Aorta (tissue), 5 donors: Measurements from ENCODE around the gene MAPT. TPM values are rescaled to one million over a fixed set of nuclear protein-coding genes. Genes with fewer than 3 reads are reported as not detected.
A peak's percentile ranks its signal among the peaks of the same experiment; 100 is the strongest.
"Not testable (repeated sequence)": the region's sequence is repeated elsewhere in the genome, so short reads cannot be mapped to it uniquely, and the experiment has no call there.

ENCODE experiments used
- ATAC-seq: fragments of 200-7000 bp; cut with Tn5 transposase; one replicate; pipeline ENCODE4 v1.9.1; 2022; ENCODE audit warnings: moderate library complexity; ENCODE audit not compliant: low FRiP score
- DNase-seq, 2 donors: peaks; one replicate each; pipeline ENCODE4 v3.0.0-alpha.2; 2020
- H3K27ac ChIP-seq, 2 donors: one replicate each; pipeline ENCODE4 v1.5.1; 2013; ENCODE audit warnings: low read length in 2 of 2, mild to moderate bottlenecking in 2 of 2, moderate library complexity in 2 of 2, control low read depth in 1 of 2, inconsistent platforms in 1 of 2, low read depth in 1 of 2
- H3K27me3 ChIP-seq, 2 donors: one replicate each; pipeline ENCODE4 v1.6.1; 2013; ENCODE audit warnings: control low read depth in 1 of 2, low read length in 1 of 2, mild to moderate bottlenecking in 1 of 2, moderate library complexity in 1 of 2; ENCODE audit not compliant: insufficient read depth in 2 of 2, control insufficient read depth in 1 of 2
- H3K36me3 ChIP-seq, 2 donors: one replicate each; pipeline ENCODE4 v1.6.1; 2013; ENCODE audit warnings: control low read depth in 1 of 2, low read length in 1 of 2, mild to moderate bottlenecking in 1 of 2; ENCODE audit not compliant: insufficient read depth in 2 of 2, control insufficient read depth in 1 of 2
- H3K4me1 ChIP-seq, 2 donors: one replicate each; pipeline ENCODE4 v1.6.1; 2013; ENCODE audit warnings: low read length in 2 of 2, control low read depth in 1 of 2, mild to moderate bottlenecking in 1 of 2, moderate library complexity in 1 of 2; ENCODE audit not compliant: insufficient read depth in 2 of 2, control insufficient read depth in 1 of 2
- H3K4me3 ChIP-seq, 2 donors: one replicate each; pipeline ENCODE4 v1.5.1; 2013; ENCODE audit warnings: low read length in 2 of 2, control low read depth in 1 of 2, mild to moderate bottlenecking in 1 of 2
- H3K9me3 ChIP-seq: one replicate; pipeline ENCODE4 v1.6.1; 2013; ENCODE audit warnings: mild to moderate bottlenecking, low read length; ENCODE audit not compliant: control insufficient read depth
- WGBS, 2 donors: extraction: QIAGEN DNeasy Blood & Tissue Kit; methylation state at CpG; one replicate each; pipeline ENCODE4 v1.1.7; 2013; 5-methylcytosine and 5-hydroxymethylcytosine counted together
- intact Hi-C, 2 donors: fragments of 100-400 bp; cut with DNase I; formaldehyde crosslinking; loops; one replicate each; pipeline versions ENCODE4 v1.14.2 to v1.15.0; 2022
- polyA plus RNA-seq, 2 donors: library from polyadenylated mRNA; stranded (reverse); fragments of 200-250 nt; gene quantifications; one replicate each; pipeline ENCODE4 v1.2.3, GENCODE V29; 2013
- total RNA-seq, 2 donors: library from RNA; stranded (reverse); fragmentation: NEBNext Ultra II Directional; extraction: Animal tissue kit (Norgen Biotek cat#: 25700); gene quantifications; one replicate each; pipeline ENCODE4 v1.2.1, GENCODE V29; 2021
- donor health status: healthy with polysubstance abuse.
- donor health status: Bipolar disorder and iron deficiency.
- donor health status: DM: no; HTN: no; CAD: no.
- donor health status: DM: no; HTN: no; CAD: no.
- donor health status: DM: yes; HTN: yes; CAD: no.

Gene MAPT
- total and polyA plus RNA-seq, 4 donors = 0.13 to 3.9 (median 0.90) TPM

DNA sequence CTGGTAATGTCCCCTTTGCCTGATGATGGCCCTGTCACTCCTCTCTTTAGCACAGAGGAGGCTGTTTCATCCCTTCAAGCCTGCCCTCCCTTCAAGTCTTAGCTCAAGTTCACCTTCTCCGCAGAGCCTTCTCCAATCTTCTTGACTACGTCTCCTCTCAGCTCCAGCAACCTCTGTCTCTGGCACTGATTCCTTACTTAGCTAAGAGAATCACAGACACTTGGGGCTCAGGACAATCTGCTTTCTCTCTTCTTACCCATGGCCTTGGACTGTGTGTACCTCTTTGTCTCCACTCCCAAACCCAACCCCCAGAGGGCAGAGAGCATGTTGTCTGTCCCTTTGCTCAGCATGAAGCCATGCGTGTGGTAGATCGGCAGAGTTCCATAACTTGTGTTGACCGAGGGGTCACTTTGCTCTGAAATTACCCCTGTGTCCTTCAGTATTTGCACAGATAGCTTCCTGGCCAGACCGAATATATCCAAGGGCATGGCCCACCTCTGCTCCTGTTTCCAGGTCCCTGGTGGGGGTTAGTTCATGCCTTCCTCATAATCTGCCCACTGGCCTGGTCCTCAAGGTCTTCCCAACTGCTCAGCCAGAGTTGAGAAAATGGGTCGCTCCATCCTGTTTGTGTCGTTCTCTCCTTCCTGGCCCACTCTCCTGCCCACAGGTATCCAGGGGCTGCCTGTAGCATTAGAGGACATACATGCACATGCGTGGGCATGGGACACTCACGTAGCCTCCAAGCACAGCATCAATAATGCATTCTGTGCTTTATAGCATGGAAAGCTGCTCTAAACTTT lies 41.6 kb downstream of the MAPT start:
- ATAC-seq (no peak), DNase-seq (no peak)
- Histone ChIP-seq H3K36me3 (no peaks in the 10 kb centered on the region), H3K27ac (no peak overlapping the region), H3K27me3 (no peaks in the 10 kb centered on the region), H3K4me1 (no peaks in the 10 kb centered on the region), H3K9me3 (no peaks in the 10 kb centered on the region), H3K4me3 (no peak overlapping the region)
- WGBS, 2 donors = 96% methylated on average over 10 of the region's 10 CpGs
- intact Hi-C loops = no loop called here

DNA sequence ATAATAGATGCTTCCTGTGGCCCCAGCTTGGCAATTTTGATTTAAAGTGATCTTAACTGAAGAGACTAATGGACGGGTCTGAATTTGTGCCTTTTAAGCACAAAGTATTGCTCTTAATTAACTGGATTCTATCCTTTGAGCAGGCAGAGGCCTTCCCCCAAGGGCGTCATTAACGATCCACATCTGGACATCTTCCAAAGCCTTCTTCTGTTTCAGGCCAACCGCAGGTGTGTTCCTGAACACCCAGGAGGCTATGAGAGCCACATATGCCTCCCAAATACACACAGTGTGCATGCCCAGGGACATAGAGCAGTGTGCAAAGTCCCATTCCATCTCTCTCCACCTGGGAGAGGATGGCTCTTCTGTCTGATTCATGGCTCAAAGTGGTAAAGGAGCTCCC lies 42.3 kb downstream of the MAPT start:
- H3K27ac ChIP-seq = no peak overlapping the region
- intact Hi-C loops = no loop called here

DNA sequence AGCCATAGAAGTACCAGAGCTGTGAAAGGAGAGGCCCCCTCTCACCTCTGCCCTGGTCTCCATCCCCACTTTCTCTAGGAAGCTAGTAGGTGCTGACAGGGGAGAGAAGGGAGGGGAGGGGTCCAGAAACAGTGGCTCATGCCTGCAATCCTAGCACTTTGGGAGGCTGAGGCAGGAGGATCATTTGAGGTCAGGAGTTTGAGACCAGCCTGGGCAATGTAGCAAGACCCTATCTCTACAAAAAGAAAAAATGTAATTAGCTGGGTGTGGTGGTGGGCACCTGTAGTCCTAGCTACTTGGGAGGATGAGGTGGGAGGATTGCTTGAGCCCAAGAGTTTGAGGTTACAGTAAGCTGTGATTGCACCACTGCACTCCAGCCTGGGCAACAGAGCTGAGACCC lies 42.8 kb downstream of the MAPT start:
- intact Hi-C loops, H3K9me3 ChIP-seq, ATAC-seq, H3K27ac ChIP-seq, H3K4me1 ChIP-seq, H3K36me3 ChIP-seq, H3K4me3 ChIP-seq, DNase-seq, H3K27me3 ChIP-seq: not testable (repeated sequence)

More for the DNA sequence above, 42.3 kb downstream of the MAPT start:
- ATAC-seq = no peak
- no peaks in the 10 kb centered on the region for H3K4me1 ChIP-seq
- H3K36me3 ChIP-seq = no peaks in the 10 kb centered on the region
- no peak for DNase-seq
- no peaks in the 10 kb centered on the region for H3K9me3 ChIP-seq
- H3K27me3 ChIP-seq = no peaks in the 10 kb centered on the region
- H3K4me3 ChIP-seq = no peak overlapping the region
- 85 to 92% methylated on average over 4 of the region's 4 CpGs for WGBS, 2 donors

DNA sequence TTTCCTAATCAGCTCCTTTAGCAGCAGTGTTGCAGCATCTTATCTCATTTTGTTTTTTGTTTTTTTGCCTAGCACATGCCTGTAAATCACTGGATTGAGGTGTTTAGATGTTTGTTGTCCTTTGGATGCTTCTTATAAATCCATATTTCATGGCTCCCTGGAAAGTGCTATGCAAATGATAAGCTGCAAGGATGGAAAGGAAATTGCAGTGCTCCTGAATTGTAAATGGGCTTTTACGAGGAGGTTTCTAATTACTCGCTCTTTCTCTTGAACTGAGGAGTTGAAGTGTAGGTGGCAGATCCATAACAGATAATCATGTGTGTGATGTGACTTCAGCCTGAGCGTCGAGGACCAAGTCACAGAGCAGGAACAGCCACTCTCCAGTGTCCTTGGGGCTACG lies 45.0 kb downstream of the MAPT start:
- intact Hi-C loops = no loop called here
- no peaks in the 10 kb centered on the region for H3K4me1 ChIP-seq
- WGBS, 2 donors = 81 to 87% methylated on average over 5 of the region's 5 CpGs
- H3K27me3 ChIP-seq = no peaks in the 10 kb centered on the region
- no peaks in the 10 kb centered on the region for H3K36me3 ChIP-seq
- ATAC-seq = no peak
- H3K27ac ChIP-seq = no peak overlapping the region
- no peak overlapping the region for H3K4me3 ChIP-seq
- no peaks in the 10 kb centered on the region for H3K9me3 ChIP-seq
- DNase-seq = no peak

DNA sequence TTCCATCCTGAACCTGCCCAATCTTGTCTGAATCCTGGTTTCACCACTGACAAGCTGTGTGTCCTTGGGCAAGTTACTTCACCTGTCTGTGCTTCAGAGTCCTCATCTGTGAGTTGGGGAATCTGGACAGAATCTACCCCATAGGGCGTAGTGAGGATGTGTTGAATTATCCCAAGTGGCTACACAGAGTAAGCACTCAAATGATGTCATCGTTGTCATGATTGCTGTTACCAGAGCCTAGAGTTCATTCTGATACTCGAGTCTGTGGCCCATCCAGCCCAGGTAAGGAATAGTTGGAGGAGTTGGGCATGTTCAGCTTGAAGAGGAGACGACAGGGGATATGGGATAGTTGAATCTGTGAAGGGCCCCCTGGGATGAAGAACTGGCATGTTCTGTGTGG lies 45.9 kb downstream of the MAPT start:
- Histone ChIP-seq H3K27me3 (no peaks in the 10 kb centered on the region), H3K9me3 (no peaks in the 10 kb centered on the region), H3K4me1 (no peaks in the 10 kb centered on the region), H3K27ac (no peak overlapping the region), H3K4me3 (no peak overlapping the region), H3K36me3 (no peaks in the 10 kb centered on the region)
- DNase-seq = no peak
- no peak for ATAC-seq
- 77 to 86% methylated on average over 4 of the region's 4 CpGs for WGBS, 2 donors
- intact Hi-C loops = loop anchor here (10.0 kb wide), 1 partner anchor 45 kb away; the partner anchor contains the start of gene MAPT (in 2 of the 2)

DNA sequence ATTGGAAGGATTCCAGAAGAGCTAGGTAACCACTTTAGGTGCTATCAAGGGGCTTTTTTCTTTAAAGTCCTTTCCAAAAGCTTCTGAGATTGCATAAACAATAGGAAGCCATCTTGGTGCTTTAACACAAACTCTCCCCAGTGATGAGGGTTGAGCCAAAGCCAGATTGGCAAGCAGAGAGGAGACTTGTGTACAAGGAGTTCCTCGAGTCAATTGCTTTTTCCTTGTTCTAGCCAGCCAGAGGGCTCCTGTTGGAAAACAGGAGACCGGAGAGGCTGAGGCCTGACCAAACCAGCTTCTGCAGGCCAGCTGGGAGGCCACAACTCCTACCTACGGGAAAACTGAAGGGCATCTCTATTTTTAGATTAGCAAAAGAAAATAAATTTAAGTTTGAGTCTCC lies 46.5 kb downstream of the MAPT start:
- intact Hi-C loops = loop anchor here (10.0 kb wide), 1 partner anchor 46 kb away; the partner anchor contains the start of gene MAPT (in 2 of the 2)
- WGBS, 2 donors = 4 to 5% methylated on average over 3 of the region's 3 CpGs

DNA sequence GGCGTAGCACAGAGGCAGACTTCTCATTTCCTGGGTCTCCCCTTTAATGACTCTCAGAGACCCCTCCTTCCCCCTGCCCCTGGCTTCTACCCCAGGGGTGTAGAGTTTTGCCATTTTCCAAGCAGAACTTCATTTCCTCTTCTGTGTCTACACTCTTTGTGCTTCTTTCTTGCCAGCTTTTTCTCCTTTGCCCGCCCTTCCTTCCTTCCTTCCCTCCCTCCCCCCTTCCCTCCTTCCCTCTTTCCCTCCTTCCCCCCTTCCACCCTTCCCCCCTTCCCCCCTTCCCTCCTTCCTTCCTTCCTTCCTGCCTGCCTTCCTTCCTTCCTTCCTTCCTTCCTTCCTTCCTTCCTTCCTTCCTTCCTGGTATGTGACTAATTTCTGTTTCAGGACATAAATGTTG lies 47.0 kb downstream of the MAPT start:
- ATAC-seq = no peak
- H3K4me1 ChIP-seq = no peaks in the 10 kb centered on the region

More for the DNA sequence above, 46.5 kb downstream of the MAPT start:
- Histone ChIP-seq H3K4me3 (no peak overlapping the region), H3K9me3 (no peaks in the 10 kb centered on the region), H3K4me1 (no peaks in the 10 kb centered on the region), H3K36me3 (no peaks in the 10 kb centered on the region), H3K27me3 (no peaks in the 10 kb centered on the region), H3K27ac (no peak overlapping the region)
- DNase-seq (no peak), ATAC-seq (no peak)

DNA sequence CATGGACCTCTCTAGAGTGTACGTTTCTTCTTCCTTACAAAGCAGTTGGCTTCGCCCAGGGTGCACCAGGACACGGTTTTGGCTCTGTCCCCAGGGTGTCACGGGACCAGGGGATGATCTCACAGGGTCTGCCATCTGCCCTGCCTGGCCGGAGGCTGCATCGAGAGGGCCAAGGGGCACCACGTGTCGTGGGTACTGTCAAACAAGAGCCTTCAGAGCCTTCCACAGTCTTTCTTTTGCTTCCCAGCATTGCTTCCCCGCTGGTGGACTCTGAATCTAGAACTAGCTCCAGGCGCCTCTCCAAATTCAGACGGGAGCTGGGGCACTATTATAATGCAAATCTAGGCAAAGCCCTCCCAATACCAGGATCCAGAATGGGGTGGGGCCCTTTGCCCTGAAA lies 47.9 kb downstream of the MAPT start:
- ATAC-seq = peak; percentile 58
- Histone ChIP-seq H3K4me1 (no peaks in the 10 kb centered on the region), H3K4me3 (no peak overlapping the region), H3K27me3 (no peaks in the 10 kb centered on the region), H3K27ac (no peak overlapping the region), H3K9me3 (no peaks in the 10 kb centered on the region), H3K36me3 (no peaks in the 10 kb centered on the region)
- 9% methylated on average over 11 of the region's 11 CpGs for WGBS, 2 donors
- peak; percentile 66 to 87 for DNase-seq
- intact Hi-C loops = loop anchor here (10.0 kb wide), 1 partner anchor 47 kb away; the partner anchor contains the start of gene MAPT (in 2 of the 2)

More for the DNA sequence above, 47.0 kb downstream of the MAPT start:
- intact Hi-C loops = loop anchor here (10.0 kb wide), 1 partner anchor 47 kb away; the partner anchor contains the start of gene MAPT (in 2 of the 2)
- 39 to 41% methylated on average over 2 of the region's 2 CpGs for WGBS, 2 donors
- Histone ChIP-seq H3K27ac (no peak overlapping the region), H3K9me3 (no peaks in the 10 kb centered on the region), H3K27me3 (no peaks in the 10 kb centered on the region), H3K36me3 (no peaks in the 10 kb centered on the region), H3K4me3 (no peak overlapping the region)
- no peak for DNase-seq

DNA sequence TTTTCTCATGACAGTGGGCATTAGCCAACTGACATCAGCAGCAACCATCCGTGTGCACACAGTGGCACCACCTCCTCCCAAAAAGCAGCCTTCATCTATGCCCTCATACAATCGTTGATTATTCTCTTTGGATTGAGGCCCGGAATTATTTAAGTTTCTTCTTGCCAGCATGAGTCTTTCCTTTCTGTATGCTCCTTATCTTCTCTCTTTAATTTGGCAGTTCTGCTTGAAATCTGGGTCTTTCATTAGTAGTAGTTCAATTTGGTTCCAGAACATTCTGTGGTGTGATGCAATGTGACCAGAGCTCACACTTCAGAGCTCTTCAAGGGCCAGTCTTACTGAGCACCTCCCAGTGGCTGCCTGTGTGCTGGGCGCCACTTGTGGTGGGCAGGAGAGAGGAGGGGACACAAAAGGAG lies 52.5 kb downstream of the MAPT start:
- intact Hi-C loops = loop anchor here (10.0 kb wide), 1 partner anchor 52 kb away; the partner anchor contains the start of gene MAPT (in 2 of the 2)
- WGBS, 2 donors = 29 to 32% methylated on average over 4 of the region's 4 CpGs
- Histone ChIP-seq H3K9me3 (no peaks in the 10 kb centered on the region), H3K27ac (no peak overlapping the region), H3K4me3 (no peak overlapping the region), H3K27me3 (no peaks in the 10 kb centered on the region), H3K36me3 (no peaks in the 10 kb centered on the region), H3K4me1 (no peaks in the 10 kb centered on the region)
- DNase-seq = no peak
- ATAC-seq = no peak
